Memory B cell (primary cell): ENCODE measurements around the gene NGF.

Experiments used
- ATAC-seq: fragments of 150-1000 bp; cut with Tn5 transposase; 2 replicates; pipeline ENCODE4 v1.10.0; 2021; ENCODE audit warnings: low read depth, mild to moderate bottlenecking, moderate library complexity
- DNase-seq, 2 donors: peaks; one replicate each; pipeline ENCODE4 v3.0.0; 2022; ENCODE audit warnings: low spot score in 2 of 2
- H3K27ac Mint-ChIP-seq: one replicate; pipeline ENCODE4 v1.8.0; 2022; ENCODE audit warnings: mild to moderate bottlenecking, moderate library complexity, mixed read lengths
- H3K27me3 Mint-ChIP-seq: one replicate; pipeline ENCODE4 v1.8.0; 2022; ENCODE audit warnings: mixed read lengths
- H3K36me3 Mint-ChIP-seq: one replicate; pipeline ENCODE4 v1.8.0; 2022; ENCODE audit warnings: mild to moderate bottlenecking, mixed read lengths
- H3K4me1 Mint-ChIP-seq: one replicate; pipeline ENCODE4 v1.8.0; 2022; ENCODE audit warnings: mixed read lengths
- H3K4me3 Mint-ChIP-seq: one replicate; pipeline ENCODE4 v1.8.0; 2022; ENCODE audit warnings: mild to moderate bottlenecking, moderate library complexity, mixed read lengths
- H3K9me3 Mint-ChIP-seq: one replicate; pipeline ENCODE4 v1.8.0; 2022; ENCODE audit warnings: mixed read lengths

NGF gene

DNA sequence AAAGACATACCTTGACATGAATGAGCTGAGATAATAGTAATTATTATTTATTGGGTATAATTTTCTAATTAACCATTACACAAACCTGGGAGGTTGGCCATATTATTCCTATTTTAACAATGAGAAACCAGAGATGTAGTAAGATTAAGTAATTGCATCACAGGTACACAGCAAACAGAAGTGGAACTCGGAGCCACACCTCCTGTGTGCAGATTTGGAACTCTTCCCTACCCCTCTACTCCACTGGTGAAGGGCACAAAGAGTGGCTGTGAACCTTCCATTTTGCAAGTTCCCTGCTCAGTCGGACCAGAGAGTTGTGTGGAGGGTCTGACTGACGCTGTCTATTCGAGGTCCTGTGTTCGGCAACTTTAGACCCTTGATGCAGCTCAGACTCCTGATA lies 45.0 kb downstream of the NGF start:
- H3K36me3 Mint-ChIP-seq, result no peaks in the 10 kb centered on the region
- H3K27me3 Mint-ChIP-seq, result peaks cover 19% of the 10 kb centered on the region
- no peak overlapping the region for H3K4me3 Mint-ChIP-seq
- H3K4me1 Mint-ChIP-seq, result no peaks in the 10 kb centered on the region
- H3K27ac Mint-ChIP-seq, result no peak overlapping the region
- ATAC-seq (no peak), DNase-seq (no peak)
- H3K9me3 Mint-ChIP-seq, result no peaks in the 10 kb centered on the region

DNA sequence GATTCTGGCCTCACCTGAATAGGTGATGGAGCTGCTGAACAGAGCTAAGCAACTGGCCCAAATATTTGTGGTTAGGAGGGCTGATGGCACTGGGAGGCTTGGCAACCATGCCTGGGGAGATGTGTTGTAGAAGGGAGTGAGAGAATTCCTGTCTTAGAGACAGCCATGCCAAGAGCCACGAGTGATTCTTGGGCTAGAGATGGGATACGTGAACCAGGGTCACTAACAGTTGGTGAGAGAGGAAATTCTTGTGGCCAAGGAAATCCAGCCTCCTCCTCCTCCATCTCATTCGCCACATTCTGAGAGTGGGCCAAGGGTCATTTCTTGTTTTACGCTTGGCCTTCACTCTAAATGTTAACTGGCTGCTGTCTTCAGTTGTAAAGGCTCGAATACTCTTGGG lies 46.3 kb downstream of the NGF start:
- H3K27me3 Mint-ChIP-seq, result peaks cover 19% of the 10 kb centered on the region
- H3K4me1 Mint-ChIP-seq, result no peaks in the 10 kb centered on the region
- ATAC-seq, result no peak
- no peaks in the 10 kb centered on the region for H3K36me3 Mint-ChIP-seq
- H3K9me3 Mint-ChIP-seq, result no peaks in the 10 kb centered on the region
- no peak overlapping the region for H3K4me3 Mint-ChIP-seq
- no peak overlapping the region for H3K27ac Mint-ChIP-seq
- DNase-seq, result no peak

DNA sequence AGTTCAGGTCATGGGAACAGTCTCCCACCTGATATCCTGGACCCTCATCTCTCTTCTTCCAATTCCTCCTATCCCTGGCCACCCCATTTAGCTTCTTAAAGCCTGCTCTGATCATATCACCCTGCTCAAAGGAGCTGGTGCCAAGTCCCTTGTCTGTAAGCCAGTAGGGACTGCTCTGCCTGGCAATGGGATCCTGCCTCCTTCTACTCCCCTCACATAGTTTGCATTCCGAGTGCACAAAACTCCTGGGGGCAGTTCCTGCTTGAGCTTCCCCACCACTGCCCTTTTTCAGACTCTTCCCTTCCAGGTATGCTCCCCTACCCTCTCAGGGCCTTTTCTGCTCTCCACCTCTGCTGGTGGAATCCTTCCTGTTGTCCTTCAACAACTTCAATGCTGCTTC lies 48.1 kb downstream of the NGF start:
- no peaks in the 10 kb centered on the region for H3K4me1 Mint-ChIP-seq
- ATAC-seq (no peak), DNase-seq (no peak)
- H3K36me3 Mint-ChIP-seq, result no peaks in the 10 kb centered on the region
- peaks cover 17% of the 10 kb centered on the region for H3K27me3 Mint-ChIP-seq
- H3K4me3 Mint-ChIP-seq, result no peak overlapping the region
- H3K27ac Mint-ChIP-seq, result no peak overlapping the region
- no peaks in the 10 kb centered on the region for H3K9me3 Mint-ChIP-seq

DNA sequence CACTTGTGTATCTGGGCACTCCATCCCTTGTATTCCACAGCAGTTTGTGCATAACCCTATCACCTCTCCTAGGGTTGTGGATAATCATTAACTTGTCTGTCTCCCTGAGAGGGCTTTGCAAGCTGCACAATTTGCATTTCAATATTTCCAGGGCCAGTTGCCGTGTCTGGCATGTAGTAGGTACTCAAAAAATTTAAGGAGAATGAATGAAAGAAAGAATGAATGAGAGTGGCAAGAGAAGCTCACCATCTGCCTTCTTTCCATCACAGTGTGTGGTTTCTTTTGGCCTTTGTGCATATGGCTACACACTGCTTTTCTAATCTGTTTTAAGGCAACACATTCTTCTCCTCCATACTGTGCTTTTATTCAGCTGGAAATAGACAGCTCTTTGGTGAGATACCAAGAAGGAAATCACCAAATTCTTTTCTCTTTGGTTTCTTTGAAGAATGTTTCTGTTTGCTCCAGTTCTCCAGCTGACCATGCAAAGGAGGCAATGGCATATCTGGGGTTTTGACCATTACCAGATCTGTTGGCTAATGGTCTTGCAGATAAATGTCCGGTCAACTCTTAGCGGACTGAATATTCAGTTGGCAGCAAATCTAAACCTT lies 49.4 kb downstream of the NGF start:
- no peaks in the 10 kb centered on the region for H3K9me3 Mint-ChIP-seq
- ATAC-seq (no peak), DNase-seq (no peak)
- H3K27ac Mint-ChIP-seq, result no peak overlapping the region
- no peaks in the 10 kb centered on the region for H3K36me3 Mint-ChIP-seq
- H3K27me3 Mint-ChIP-seq, result peaks cover 19% of the 10 kb centered on the region
- no peak overlapping the region for H3K4me3 Mint-ChIP-seq
- H3K4me1 Mint-ChIP-seq, result no peaks in the 10 kb centered on the region

DNA sequence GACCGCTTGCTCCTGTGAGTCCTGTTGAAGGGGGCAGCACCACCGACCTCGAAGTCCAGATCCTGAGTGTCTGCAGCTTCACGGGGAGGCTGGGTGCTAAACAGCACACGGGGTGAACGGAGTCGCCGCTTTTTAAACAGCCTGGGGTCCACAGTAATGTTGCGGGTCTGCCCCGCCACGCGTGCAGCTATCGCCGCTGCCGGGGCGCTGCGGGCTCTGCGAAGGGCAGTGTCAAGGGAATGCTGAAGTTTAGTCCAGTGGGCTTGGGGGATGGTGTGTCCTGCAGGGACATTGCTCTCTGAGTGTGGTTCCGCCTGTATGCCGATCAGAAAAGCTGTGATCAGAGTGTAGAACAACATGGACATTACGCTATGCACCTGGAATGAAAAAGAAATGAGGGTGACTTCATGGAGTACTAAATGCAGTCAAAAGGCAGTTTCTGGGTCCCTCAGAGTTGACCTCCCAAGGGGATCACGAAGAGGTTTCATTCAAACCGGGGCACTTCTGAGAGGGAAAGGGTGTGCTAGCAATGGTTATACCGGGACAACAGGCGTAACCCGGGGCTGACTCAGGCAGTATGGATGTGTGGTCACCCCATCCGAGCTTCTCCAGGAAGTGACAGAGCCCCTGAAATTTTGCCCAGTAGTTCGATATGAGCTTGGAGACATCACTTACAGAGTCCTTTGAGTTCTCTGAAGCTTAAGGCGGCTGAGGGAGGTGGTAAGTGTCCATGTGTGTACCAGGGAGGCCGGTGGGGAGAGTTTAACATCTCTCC lies 51.4 kb downstream of the NGF start:
- no peaks in the 10 kb centered on the region for H3K4me1 Mint-ChIP-seq
- H3K27me3 Mint-ChIP-seq, result peaks cover 18% of the 10 kb centered on the region
- H3K9me3 Mint-ChIP-seq, result no peaks in the 10 kb centered on the region
- H3K27ac Mint-ChIP-seq, result no peak overlapping the region
- ATAC-seq, result no peak
- no peaks in the 10 kb centered on the region for H3K36me3 Mint-ChIP-seq
- H3K4me3 Mint-ChIP-seq, result no peak overlapping the region
- DNase-seq, result no peak

DNA sequence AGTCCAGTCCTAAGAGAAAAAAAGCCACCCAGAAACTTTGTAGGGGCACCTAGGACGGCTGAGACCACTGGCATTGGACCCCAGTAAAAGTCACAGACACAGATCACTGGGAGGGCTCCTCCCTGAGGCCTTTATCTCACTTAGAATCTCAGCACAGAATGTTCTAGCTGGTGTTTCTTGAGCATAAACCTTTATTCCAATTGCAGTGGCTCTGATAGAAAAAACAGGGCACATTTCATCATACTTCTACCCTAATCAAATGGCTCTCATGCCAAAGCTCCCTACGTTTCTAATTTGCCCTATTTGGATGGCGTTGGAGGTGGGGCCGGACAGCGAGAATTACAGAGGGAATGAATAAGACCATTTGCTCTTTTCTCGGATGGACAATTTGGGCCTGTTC lies 53.8 kb downstream of the NGF start:
- no peaks in the 10 kb centered on the region for H3K9me3 Mint-ChIP-seq
- no peak overlapping the region for H3K27ac Mint-ChIP-seq
- H3K4me1 Mint-ChIP-seq, result no peaks in the 10 kb centered on the region
- no peak for DNase-seq
- H3K27me3 Mint-ChIP-seq, result peaks cover 6% of the 10 kb centered on the region
- H3K36me3 Mint-ChIP-seq, result no peaks in the 10 kb centered on the region
- ATAC-seq, result no peak
- H3K4me3 Mint-ChIP-seq, result no peak overlapping the region

DNA sequence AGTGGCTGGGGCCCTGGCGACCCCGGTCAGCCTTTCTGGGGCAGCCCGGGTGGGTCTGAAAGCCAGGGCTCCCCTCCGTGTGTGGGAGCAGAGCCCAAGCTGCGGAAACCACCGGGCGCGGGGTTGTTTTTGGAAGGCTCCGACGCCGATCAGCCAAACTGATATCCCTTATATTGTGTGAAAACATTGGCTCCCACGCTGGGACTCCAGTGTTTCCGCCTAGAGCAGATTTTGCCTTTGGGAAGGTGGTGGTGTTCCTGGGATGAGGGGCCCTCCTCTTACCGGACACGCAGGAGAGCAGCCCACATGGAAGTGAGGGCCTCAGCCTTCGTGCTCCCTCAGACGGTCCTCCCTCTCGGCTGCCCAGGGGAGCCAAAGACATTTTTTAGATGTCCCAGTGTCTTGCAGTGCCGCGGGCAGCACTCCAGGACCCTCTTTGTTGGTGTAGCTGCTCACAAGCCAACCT lies 54.3 kb downstream of the NGF start:
- DNase-seq (no peak), ATAC-seq (no peak)
- H3K4me3 Mint-ChIP-seq, result no peak overlapping the region
- H3K27ac Mint-ChIP-seq, result no peak overlapping the region
- no peaks in the 10 kb centered on the region for H3K36me3 Mint-ChIP-seq
- H3K27me3 Mint-ChIP-seq, result peaks cover 6% of the 10 kb centered on the region
- no peaks in the 10 kb centered on the region for H3K4me1 Mint-ChIP-seq
- no peaks in the 10 kb centered on the region for H3K9me3 Mint-ChIP-seq

DNA sequence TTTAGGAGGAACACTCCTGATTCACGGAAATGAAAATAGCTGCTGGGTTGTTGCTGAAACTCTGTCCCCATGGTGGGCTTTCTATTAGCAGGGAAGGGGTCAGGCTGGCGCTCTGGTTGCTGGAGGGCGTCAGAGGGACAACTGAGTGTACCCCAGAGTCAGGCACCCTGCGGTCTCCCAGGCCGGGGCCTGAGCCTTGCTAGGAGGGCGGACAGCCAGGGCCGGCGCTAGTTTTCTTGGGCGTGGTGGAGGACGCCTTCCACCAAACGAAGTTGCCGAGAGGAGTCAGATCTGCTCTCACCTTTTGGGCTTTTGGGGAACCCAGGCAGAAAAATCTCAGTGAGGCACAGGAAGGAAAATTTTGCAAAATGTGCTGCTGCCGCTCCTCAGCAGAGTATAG lies 54.8 kb downstream of the NGF start:
- no peak for ATAC-seq
- Mint-ChIP-seq H3K4me1 (no peaks in the 10 kb centered on the region), H3K27me3 (peaks cover 6% of the 10 kb centered on the region), H3K4me3 (no peak overlapping the region), H3K9me3 (no peaks in the 10 kb centered on the region), H3K36me3 (no peaks in the 10 kb centered on the region), H3K27ac (no peak overlapping the region)
- DNase-seq, result no peak

DNA sequence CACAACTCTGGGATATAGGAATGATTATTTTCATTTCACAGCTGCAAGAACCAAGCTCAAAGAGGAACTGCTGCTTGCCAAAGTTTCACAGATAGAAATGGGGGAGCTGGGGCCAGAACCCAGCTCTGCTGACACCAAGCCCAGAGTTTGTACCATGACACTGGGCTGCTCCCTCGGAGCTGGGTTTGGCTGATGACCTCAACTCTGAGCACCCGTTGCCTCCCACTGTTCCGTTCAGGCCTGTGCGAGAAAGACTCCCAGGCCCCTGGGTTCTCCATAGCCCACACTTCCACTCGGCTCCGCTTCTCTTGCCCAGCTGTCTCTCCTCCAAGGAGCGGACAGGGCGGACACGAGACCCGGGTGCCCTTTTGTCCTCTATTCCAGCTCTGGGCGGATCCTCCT lies 55.2 kb downstream of the NGF start:
- Mint-ChIP-seq H3K27ac (no peak overlapping the region), H3K36me3 (no peaks in the 10 kb centered on the region), H3K4me1 (no peaks in the 10 kb centered on the region), H3K27me3 (peaks cover 5% of the 10 kb centered on the region), H3K9me3 (no peaks in the 10 kb centered on the region), H3K4me3 (no peak overlapping the region)
- DNase-seq, result no peak
- ATAC-seq, result no peak

DNA sequence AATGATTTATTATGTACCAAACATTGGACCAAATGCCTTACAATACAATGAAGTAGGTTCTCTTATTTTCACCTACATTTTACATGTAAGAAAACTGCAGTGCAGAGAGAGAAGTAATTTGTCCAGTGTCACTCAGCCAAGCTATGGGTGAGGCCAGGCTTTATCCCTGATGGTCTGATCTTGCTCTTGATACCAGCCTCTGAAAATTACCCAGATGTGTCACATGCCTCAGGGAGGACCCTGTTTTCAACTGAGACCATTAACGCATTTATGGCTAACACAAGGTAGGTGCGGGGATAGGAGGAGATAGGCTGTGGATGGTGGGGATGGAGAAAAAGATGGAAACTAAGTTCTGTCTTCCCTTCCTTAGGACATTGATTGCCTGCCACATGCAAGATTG lies 56.9 kb downstream of the NGF start:
- ATAC-seq, result no peak
- Mint-ChIP-seq H3K9me3 (peaks cover 4% of the 10 kb centered on the region), H3K36me3 (no peaks in the 10 kb centered on the region), H3K4me1 (no peaks in the 10 kb centered on the region), H3K27me3 (peaks cover 5% of the 10 kb centered on the region), H3K27ac (no peak overlapping the region), H3K4me3 (no peak overlapping the region)
- DNase-seq, result no peak

DNA sequence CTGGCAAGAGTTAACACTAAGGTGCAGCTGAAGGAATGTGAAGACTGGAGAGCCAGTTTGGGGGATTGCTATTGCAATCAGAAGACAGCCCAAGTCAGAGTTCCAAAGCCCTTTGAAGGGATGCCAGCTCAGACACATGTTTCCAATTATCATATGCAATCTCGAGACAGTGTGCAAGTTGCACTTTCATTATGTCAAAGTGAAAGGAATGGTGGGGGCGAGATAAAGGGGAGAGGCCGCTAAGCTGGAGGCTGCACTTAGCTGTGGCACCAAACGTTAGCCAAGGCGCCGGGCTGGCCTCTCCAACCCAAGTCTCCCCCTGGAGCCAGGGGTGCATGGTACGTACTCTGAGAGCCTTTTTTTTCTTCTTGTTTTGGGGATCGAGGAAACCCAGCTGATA lies 58.0 kb downstream of the NGF start:
- Mint-ChIP-seq H3K4me3 (no peak overlapping the region), H3K4me1 (no peaks in the 10 kb centered on the region), H3K27me3 (peaks cover 5% of the 10 kb centered on the region), H3K36me3 (no peaks in the 10 kb centered on the region), H3K27ac (no peak overlapping the region), H3K9me3 (peaks cover 4% of the 10 kb centered on the region)
- ATAC-seq (no peak), DNase-seq (no peak)

DNA sequence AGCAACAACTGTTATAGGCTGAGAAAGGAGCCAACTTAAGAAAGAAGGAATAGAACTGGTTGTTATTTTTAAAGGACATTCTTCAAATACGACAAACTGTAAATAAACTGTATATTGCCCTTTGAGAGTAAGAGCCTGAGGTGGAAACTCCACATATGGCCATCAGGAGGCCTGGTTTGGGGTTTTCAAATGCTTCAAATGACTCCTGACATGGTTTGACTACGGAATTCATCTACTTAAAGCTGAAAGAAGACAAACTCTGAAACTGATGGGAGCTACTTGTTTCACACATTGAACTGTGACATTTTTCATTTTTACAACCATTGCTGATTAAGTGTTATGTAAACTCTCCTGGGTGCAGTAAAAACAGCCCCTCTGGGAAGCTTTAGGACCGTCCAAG lies 59.8 kb downstream of the NGF start:
- DNase-seq, result no peak
- H3K36me3 Mint-ChIP-seq, result no peaks in the 10 kb centered on the region
- H3K4me1 Mint-ChIP-seq, result no peaks in the 10 kb centered on the region
- no peak overlapping the region for H3K27ac Mint-ChIP-seq
- H3K9me3 Mint-ChIP-seq, result peaks cover 4% of the 10 kb centered on the region
- no peak for ATAC-seq
- H3K4me3 Mint-ChIP-seq, result no peak overlapping the region
- peaks cover 8% of the 10 kb centered on the region for H3K27me3 Mint-ChIP-seq

DNA sequence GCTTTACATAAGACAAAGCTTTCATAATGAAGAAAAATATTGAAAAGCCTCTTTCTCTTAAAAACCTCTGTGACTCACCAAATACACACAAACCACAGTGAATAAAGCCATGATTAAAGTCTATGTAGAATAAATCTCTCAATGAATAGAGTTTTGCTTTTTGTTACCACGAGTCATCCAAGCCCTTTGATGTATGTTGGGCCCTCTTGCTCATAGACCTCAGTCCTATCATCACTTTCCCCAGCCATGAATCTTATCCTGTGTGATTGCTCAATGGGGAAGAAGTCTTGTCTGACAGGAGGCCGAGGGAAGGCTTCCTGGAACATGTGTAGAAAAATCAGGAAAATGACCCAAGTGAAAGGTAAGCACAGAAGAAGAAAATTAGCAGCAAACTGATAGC lies 60.8 kb downstream of the NGF start:
- Mint-ChIP-seq H3K27me3 (peaks cover 9% of the 10 kb centered on the region), H3K9me3 (peaks cover 4% of the 10 kb centered on the region), H3K4me1 (no peaks in the 10 kb centered on the region), H3K36me3 (no peaks in the 10 kb centered on the region), H3K27ac (no peak overlapping the region), H3K4me3 (no peak overlapping the region)
- DNase-seq, result no peak
- ATAC-seq, result no peak

DNA sequence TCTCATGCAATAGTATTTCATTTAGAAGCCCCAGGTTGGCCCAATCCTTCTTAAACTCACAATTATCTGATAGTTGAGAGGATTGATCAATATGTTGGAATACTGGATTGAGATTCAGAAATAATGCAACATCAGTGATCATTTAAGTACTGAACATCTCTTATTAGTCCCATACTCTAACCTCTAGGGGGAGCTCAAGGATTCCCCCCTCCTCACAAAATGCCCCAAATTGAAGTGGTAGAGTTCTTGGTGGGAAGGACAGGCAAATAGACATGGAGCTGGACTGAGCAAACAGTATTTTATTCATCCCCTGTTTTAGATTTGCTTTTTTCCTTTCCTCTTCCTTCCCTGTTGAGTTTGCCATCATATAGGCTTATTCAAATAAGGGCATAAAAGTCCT lies 62.8 kb downstream of the NGF start:
- no peak for ATAC-seq

DNA sequence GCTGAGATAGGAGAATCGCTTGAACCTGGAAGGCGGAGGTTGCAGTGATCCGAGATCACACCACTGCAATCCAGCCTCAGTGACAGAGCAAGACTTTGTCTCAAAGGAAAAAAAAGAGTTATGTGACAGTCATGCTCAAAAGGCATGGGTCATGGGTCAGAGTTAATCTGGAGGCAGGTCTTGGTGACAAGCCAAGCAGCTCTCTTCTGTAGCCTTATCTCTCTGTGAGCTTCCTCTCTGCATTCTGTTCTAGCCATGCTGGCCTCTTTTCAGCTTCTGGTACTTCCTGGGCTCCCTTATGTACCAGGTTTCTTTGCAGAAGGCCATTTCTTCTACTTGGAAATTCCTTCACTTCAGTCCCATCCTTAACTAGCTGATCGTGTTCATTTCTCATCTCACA lies 63.6 kb downstream of the NGF start:
- H3K36me3 Mint-ChIP-seq, result no peaks in the 10 kb centered on the region
- no peak overlapping the region for H3K27ac Mint-ChIP-seq
- H3K4me3 Mint-ChIP-seq, result no peak overlapping the region
- peaks cover 4% of the 10 kb centered on the region for H3K9me3 Mint-ChIP-seq
- no peak for DNase-seq
- H3K4me1 Mint-ChIP-seq, result no peaks in the 10 kb centered on the region
- H3K27me3 Mint-ChIP-seq, result peaks cover 7% of the 10 kb centered on the region
- no peak for ATAC-seq

More for the DNA sequence above, 62.8 kb downstream of the NGF start:
- Mint-ChIP-seq H3K4me1 (no peaks in the 10 kb centered on the region), H3K27ac (no peak overlapping the region), H3K9me3 (peaks cover 4% of the 10 kb centered on the region), H3K4me3 (no peak overlapping the region), H3K27me3 (peaks cover 7% of the 10 kb centered on the region), H3K36me3 (no peaks in the 10 kb centered on the region)
- DNase-seq, result no peak
